ENCODE data around the gene TDRD9. TPM values are rescaled to one million over a fixed set of nuclear protein-coding genes. Genes with fewer than 3 reads are reported as not detected.

TDRD9 gene
- total RNA-seq, 2 donors from 2014 or later = 8.6 to 20.8 TPM

GRCh38 chr14:103890821-103891666 lies 37.2 kb upstream of the TDRD9 start:
- no peak for DNase-seq (ENCODE audit: low spot score)
- H3K36me3 ChIP-seq = no peaks in the 10 kb centered on the region
- H3K27ac ChIP-seq = no peak overlapping the region

GRCh38 chr14:103891667-103892215 lies 36.5 kb upstream of the TDRD9 start:
- peaks cover 0 to 23% of the 10 kb centered on the region in 2 donors for H3K4me1 ChIP-seq
- H3K27ac ChIP-seq = no peak overlapping the region
- H3K9me3 ChIP-seq = no peaks in the 10 kb centered on the region
- H3K36me3 ChIP-seq = no peaks in the 10 kb centered on the region
- no peak for TF ChIP-seq CTCF (IDR thresholded peaks at IDR 0.05)
- H3K27me3 ChIP-seq = no peaks in the 10 kb centered on the region
- no peak overlapping the region for H3K4me3 ChIP-seq
- no peak for DNase-seq (ENCODE audit: low spot score)

More at GRCh38 chr14:103890821-103891666, 37.2 kb upstream of the TDRD9 start:
- Histone ChIP-seq H3K27me3 (no peaks in the 10 kb centered on the region), H3K9me3 (no peaks in the 10 kb centered on the region), H3K4me3 (no peak overlapping the region), H3K4me1 (peaks cover 0 to 23% of the 10 kb centered on the region in 2 donors)
- no peak for TF ChIP-seq CTCF (IDR thresholded peaks at IDR 0.05)

- peaks cover 0 to 23% of the 10 kb centered on the region in 2 donors for H3K4me1 ChIP-seq
- H3K27me3 ChIP-seq = no peaks in the 10 kb centered on the region
- H3K9me3 ChIP-seq = no peaks in the 10 kb centered on the region
- no peak overlapping the region for H3K27ac ChIP-seq
- DNase-seq (ENCODE audit: low spot score) = no peak
- no peaks in the 10 kb centered on the region for H3K36me3 ChIP-seq
- H3K4me3 ChIP-seq = no peak overlapping the region
- no peak for TF ChIP-seq CTCF (IDR thresholded peaks at IDR 0.05)
These were observed 36.0 kb upstream of the TDRD9 start for GRCh38 chr14:103892247-103892646.

- TF ChIP-seq CTCF (IDR thresholded peaks at IDR 0.05) = no peak
- H3K27ac ChIP-seq = no peak overlapping the region
- DNase-seq (ENCODE audit: low spot score) = no peak
These were observed 34.1 kb upstream of the TDRD9 start for GRCh38 chr14:103894034-103894722.

GRCh38 chr14:103894723-103895059 lies 33.6 kb upstream of the TDRD9 start:
- Histone ChIP-seq H3K27me3 (no peaks in the 10 kb centered on the region), H3K4me3 (no peak overlapping the region), H3K36me3 (no peaks in the 10 kb centered on the region), H3K9me3 (no peaks in the 10 kb centered on the region), H3K4me1 (peaks cover 0 to 18% of the 10 kb centered on the region in 2 donors), H3K27ac (no peak overlapping the region)
- no peak for TF ChIP-seq CTCF (IDR thresholded peaks at IDR 0.05)
- DNase-seq (ENCODE audit: low spot score) = no peak

More at GRCh38 chr14:103894034-103894722, 34.1 kb upstream of the TDRD9 start:
- Histone ChIP-seq H3K4me1 (peaks cover 0 to 23% of the 10 kb centered on the region in 2 donors), H3K36me3 (no peaks in the 10 kb centered on the region), H3K4me3 (no peak overlapping the region), H3K27me3 (no peaks in the 10 kb centered on the region), H3K9me3 (no peaks in the 10 kb centered on the region)
